A673 (cell line): ENCODE data around the gene GABRR2.

Source experiments
- CTCF ChIP-seq: fragments of 300-800, 200-600 bp; sonication (generic); conservative IDR thresholded peaks from 2 replicates; pipeline ENCODE4 v1.5.1; 2017; ENCODE audit warnings: low read depth, mild to moderate bottlenecking, antibody characterized with exemption, low read length, moderate library complexity, mixed read lengths
- EZH2 ChIP-seq: fragments of 200-600 bp; sonication (generic); IDR thresholded peaks from 2 replicates; pipeline ENCODE4 v1.6.1; 2017; ENCODE audit warnings: borderline replicate concordance, low read depth, mild to moderate bottlenecking, mixed read lengths, antibody characterized with exemption, low read length; ENCODE audit not compliant: poor library complexity, severe bottlenecking

GRCh38 chr6:89330910-89331309 lies 15.8 kb upstream of the GABRR2 start:
- TF ChIP-seq CTCF (no peak), EZH2 (no peak)
